A549 (cell line): ENCODE measurements around the gene EMD. TPM values are rescaled to one million over a fixed set of nuclear protein-coding genes. Genes with fewer than 3 reads are reported as not detected.
A peak's percentile ranks its signal among the peaks of the same experiment; 100 is the strongest.

Experiments
- ATOH8 ChIP-seq: fragments of 250-450 bp; sonication (Bioruptor Pico); IDR thresholded peaks from 2 replicates; pipeline ENCODE4 v1.5.0; 2020; ENCODE audit warnings: low read depth, mild to moderate bottlenecking, moderate library complexity
- BHLHE40 ChIP-seq: IDR thresholded peaks from 2 replicates; pipeline ENCODE4 v1.6.1; 2012; ENCODE audit warnings: low read depth, low read length, inconsistent platforms
- CBX2 ChIP-seq: fragments of 200-600 bp; sonication (generic); IDR thresholded peaks from 2 replicates; pipeline ENCODE4 v1.6.1; 2016; ENCODE audit warnings: low read depth, mild to moderate bottlenecking, borderline replicate concordance
- CBX8 ChIP-seq: fragments of 200-600 bp; sonication (generic); IDR thresholded peaks from 2 replicates; pipeline ENCODE4 v1.6.1; 2016
- CHD2 ChIP-seq: fragments of 150-350 bp; IDR thresholded peaks from 2 replicates; pipeline ENCODE4 v1.6.1; 2014; ENCODE audit warnings: low read length; ENCODE audit not compliant: partially characterized antibody
- EHMT2 ChIP-seq: fragments of 200-600 bp; sonication (generic); IDR thresholded peaks from 2 replicates; pipeline ENCODE4 v1.6.1; 2016; ENCODE audit warnings: antibody characterized with exemption, low read depth, mild to moderate bottlenecking, moderate library complexity
- ESRRA ChIP-seq: fragments of 150-350 bp; IDR thresholded peaks from 2 replicates; pipeline ENCODE4 v1.6.1; 2014; ENCODE audit warnings: mild to moderate bottlenecking, low read length, borderline replicate concordance
- FOSL2 ChIP-seq, 2 experiments: fragments of 450-650 bp in 1 of 2; fragments of >200 bp in 1 of 2; sonication (Bioruptor Twin) in 1 of 2; formaldehyde crosslinking; IDR thresholded peaks; 2 replicates each; pipeline versions ENCODE4 v1.5.0 to v1.6.1; 2016 to 2020; ENCODE audit warnings: mild to moderate bottlenecking in 1 of 2, moderate library complexity in 1 of 2
- GATA3 ChIP-seq: IDR thresholded peaks from 2 replicates; pipeline ENCODE4 v1.6.1; 2012; ENCODE audit warnings: borderline replicate concordance
- HEYL ChIP-seq: fragments of 250-450 bp; sonication (Bioruptor Pico); IDR thresholded peaks from 2 replicates; pipeline ENCODE4 v1.8.0; 2021; ENCODE audit warnings: mild to moderate bottlenecking, moderate library complexity
- HOXB5 ChIP-seq: fragments of 250-450 bp; sonication (Bioruptor Pico); IDR thresholded peaks from 2 replicates; pipeline ENCODE4 v1.5.0; 2020; ENCODE audit warnings: mild to moderate bottlenecking, moderate library complexity
- JUN ChIP-seq, 2 experiments: fragments of >200 bp; sonication (Bioruptor Twin); formaldehyde crosslinking; IDR thresholded peaks; 2 replicates in 1 of 2; 3 replicates in 1 of 2; pipeline ENCODE4 v1.6.1; 2016 to 2017
- KDM5A ChIP-seq: fragments of 200-600 bp; sonication (generic); IDR thresholded peaks from 2 replicates; pipeline ENCODE4 v1.6.1; 2016; ENCODE audit warnings: antibody characterized with exemption, mild to moderate bottlenecking
- MAZ ChIP-seq: fragments of 150-350 bp; IDR thresholded peaks from 2 replicates; pipeline ENCODE4 v1.6.1; 2014; ENCODE audit warnings: antibody characterized with exemption, low read depth, low read length, borderline replicate concordance
- MYC ChIP-seq: IDR thresholded peaks from 2 replicates; pipeline ENCODE4 v1.6.1; 2012; ENCODE audit warnings: mild to moderate bottlenecking, inconsistent platforms, low read length, improper control_type of control experiment, borderline replicate concordance
- NR3C1 ChIP-seq: fragments of >200 bp; sonication (Bioruptor Twin); formaldehyde crosslinking; IDR thresholded peaks from 3 replicates; pipeline ENCODE4 v1.6.1; 2017
- PHF8 ChIP-seq: fragments of 200-600 bp; sonication (generic); IDR thresholded peaks from 2 replicates; pipeline ENCODE4 v1.6.1; 2016; ENCODE audit warnings: low read depth, mild to moderate bottlenecking, antibody characterized with exemption, moderate library complexity, borderline replicate concordance
- POLR2A ChIP-seq: IDR thresholded peaks from 2 replicates; pipeline ENCODE4 v1.6.1; 2012; ENCODE audit warnings: mild to moderate bottlenecking, low read length
- POLR2AphosphoS2 ChIP-seq: conservative IDR thresholded peaks from 2 replicates; pipeline ENCODE4 v1.6.1; 2012; ENCODE audit warnings: low read length, improper control_type of control experiment, inconsistent platforms
- RAD21 ChIP-seq, 2 experiments: fragments of >200 bp in 1 of 2; sonication (Bioruptor Twin) in 1 of 2; formaldehyde crosslinking in 1 of 2; IDR thresholded peaks in 1 of 2; conservative IDR thresholded peaks in 1 of 2; 2 replicates in 1 of 2; 3 replicates in 1 of 2; pipeline ENCODE4 v1.6.1; 2012 to 2018; ENCODE audit warnings: inconsistent platforms in 1 of 2
- RARB ChIP-seq: fragments of 250-450 bp; sonication (Bioruptor Pico); IDR thresholded peaks from 2 replicates; pipeline ENCODE4 v1.8.0; 2021; ENCODE audit warnings: mild to moderate bottlenecking, moderate library complexity
- REST ChIP-seq: fragments of 200-600 bp; sonication (generic); IDR thresholded peaks from 2 replicates; pipeline ENCODE4 v1.6.1; 2016; ENCODE audit warnings: antibody characterized with exemption, mild to moderate bottlenecking, moderate library complexity
- RNF2 ChIP-seq: fragments of 200-600 bp; sonication (generic); IDR thresholded peaks from 2 replicates; pipeline ENCODE4 v1.6.1; 2016; ENCODE audit warnings: low read depth, mild to moderate bottlenecking, antibody characterized with exemption, moderate library complexity, borderline replicate concordance
- SMC3 ChIP-seq: fragments of >200 bp; sonication (Bioruptor Twin); formaldehyde crosslinking; IDR thresholded peaks from 3 replicates; pipeline ENCODE4 v1.6.1; 2018; ENCODE audit warnings: inconsistent platforms
- TP53 ChIP-seq: fragments of 250-450 bp; sonication (Bioruptor Pico); IDR thresholded peaks from 2 replicates; pipeline ENCODE4 v1.5.0; 2021; ENCODE audit warnings: mild to moderate bottlenecking, moderate library complexity
- USF2 ChIP-seq: fragments of 450-650 bp; IDR thresholded peaks from 2 replicates; pipeline ENCODE4 v1.6.1; 2014; ENCODE audit warnings: antibody characterized with exemption
- ZC3H11A ChIP-seq: fragments of 450-650 bp; IDR thresholded peaks from 2 replicates; pipeline ENCODE4 v1.6.1; 2014; ENCODE audit warnings: antibody characterized with exemption, mild to moderate bottlenecking
- ZFP36 ChIP-seq: fragments of 450-650 bp; IDR thresholded peaks from 2 replicates; pipeline ENCODE4 v1.6.1; 2014; ENCODE audit warnings: borderline replicate concordance; ENCODE audit not compliant: partially characterized antibody
- polyA plus RNA-seq, 4 experiments: library from polyadenylated mRNA; depleted of rRNA in 3 of 4; stranded (reverse); fragments of >200 nt; fragmentation: RNase III in 1 of 4; extraction: RNeasy Plus Mini Kit Qiagen cat#74134 plus additional on column Dnase treatment in 1 of 4; gene quantifications; 2 replicates in 3 of 4; 3 replicates in 1 of 4; pipeline ENCODE4 v1.2.3, GENCODE V29; 2011 to 2017
- TF ChIP-seq, protein P1 (sequence below): fragments of 150-350 bp; IDR thresholded peaks from 2 replicates; pipeline ENCODE4 v1.6.1; 2014; ENCODE audit warnings: low read depth, mild to moderate bottlenecking, low read length

EMD gene
- polyA plus RNA-seq, 2 of the 4 experiments (the other 2 are of a cell fraction): 34.6 to 126 TPM

- TF ChIP-seq CHD2 (no peak), GATA3 (0 out of 2 replicates have a peak, but pooled peaks have one; percentile 21), USF2 (no peak), HEYL (CRISPR knock-in tag) (no peak), SMC3 (no peak), RARB (CRISPR knock-in tag) (no peak), CBX2 (no peak), EHMT2 (no peak), ESRRA (no peak), RNF2 (no peak), CBX8 (no peak), JUN (IDR thresholded peaks at IDR 0.05) (peak in 1 of 2 experiments; percentile 42; a peak in 2 of 5 replicates), BHLHE40 (no peak), REST (no peak), POLR2AphosphoS2 (no peak), RAD21 (conservative IDR thresholded peaks at IDR 0.05 in 1 of 2, IDR thresholded peaks at IDR 0.05 in 1 of 2) (no peak), MAZ (no peak), NR3C1 (no peak), ZFP36 (peak; percentile 77), FOSL2 (IDR thresholded peaks at IDR 0.05) (peak; percentile 28; the same call in 1 of the 2 replicates), FOSL2 (CRISPR knock-in tag; IDR thresholded peaks at IDR 0.05) (peak; percentile 90), ZC3H11A (no peak), HOXB5 (CRISPR knock-in tag) (no peak), PHF8 (no peak), TP53 (CRISPR knock-in tag) (0 out of 2 replicates have a peak, but pooled peaks have one; percentile 64), KDM5A (no peak), ATOH8 (CRISPR knock-in tag) (no peak), MYC (no peak), POLR2A (no peak)
- TF ChIP-seq, protein P1, sequence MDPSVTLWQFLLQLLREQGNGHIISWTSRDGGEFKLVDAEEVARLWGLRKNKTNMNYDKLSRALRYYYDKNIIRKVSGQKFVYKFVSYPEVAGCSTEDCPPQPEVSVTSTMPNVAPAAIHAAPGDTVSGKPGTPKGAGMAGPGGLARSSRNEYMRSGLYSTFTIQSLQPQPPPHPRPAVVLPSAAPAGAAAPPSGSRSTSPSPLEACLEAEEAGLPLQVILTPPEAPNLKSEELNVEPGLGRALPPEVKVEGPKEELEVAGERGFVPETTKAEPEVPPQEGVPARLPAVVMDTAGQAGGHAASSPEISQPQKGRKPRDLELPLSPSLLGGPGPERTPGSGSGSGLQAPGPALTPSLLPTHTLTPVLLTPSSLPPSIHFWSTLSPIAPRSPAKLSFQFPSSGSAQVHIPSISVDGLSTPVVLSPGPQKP: no peak
- TF ChIP-seq, all 56 proteins: peak for 8
Observed at GRCh38 chrX:154369449-154370299, 9.4 kb upstream of the EMD start (continued).
